ENCODE data around the gene MAPKAP1.

- TF ChIP-seq POLR2A (IDR thresholded peaks at IDR 0.05; ENCODE audit: extremely low read depth, insufficient read length) (no peak), CTCF (IDR thresholded peaks at IDR 0.05; ENCODE audit: low read depth, low read length) (no peak), MYC (IDR thresholded peaks at IDR 0.05; ENCODE audit: low read depth, low read length) (no peak), MAX (IDR thresholded peaks at IDR 0.05; ENCODE audit: low read depth, low read length) (no peak)
Observed at GRCh38 chr9:125568621-125569020, 138.4 kb downstream of the MAPKAP1 start.

Measured in NB4 (cell line).